ENCODE measurements around the gene PRKN. TPM values are rescaled to one million over a fixed set of nuclear protein-coding genes. Genes with fewer than 3 reads are reported as not detected.

The PRKN gene
- total RNA-seq, 1 experiment from 2014 or later, result not detected

DNA sequence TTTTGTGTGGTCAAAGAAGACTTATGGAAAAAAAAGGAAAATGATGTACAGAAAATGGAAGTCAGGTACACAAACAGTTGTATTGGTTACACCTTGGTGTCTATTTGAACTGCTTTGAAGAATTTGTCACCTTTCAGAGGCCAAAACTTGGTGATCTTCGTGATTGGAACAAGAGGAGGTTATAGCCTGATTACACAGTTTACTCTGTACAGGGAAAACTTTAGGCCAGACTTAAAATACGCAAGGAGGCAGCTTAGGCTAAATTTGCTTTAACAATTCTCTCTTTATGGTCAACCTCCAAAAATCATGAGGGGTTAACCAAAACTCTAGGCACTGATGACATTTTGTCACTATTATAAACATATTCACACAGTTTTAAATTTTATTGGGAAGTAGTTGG is 353.7 kb downstream of the PRKN start:
- no peak overlapping the region for H3K4me3 ChIP-seq
- no peak overlapping the region for H2AFZ ChIP-seq
- no peaks in the 10 kb centered on the region for H3K9me3 ChIP-seq (ENCODE audit: insufficient read depth, low read depth)
- H3K4me1 ChIP-seq (replicated peaks; ENCODE audit: insufficient read depth), result no peaks in the 10 kb centered on the region
- CTCF ChIA-PET, result no interaction called here
- H3K9me2 ChIP-seq (ENCODE audit: insufficient read depth), result no peaks in the 10 kb centered on the region
- H3K36me3 ChIP-seq (ENCODE audit: low read depth), result no peaks in the 10 kb centered on the region
- POLR2A ChIA-PET (ENCODE audit: unreplicated experiment), result no interaction called here
- no peaks in the 10 kb centered on the region for H3F3A ChIP-seq (ENCODE audit: insufficient read depth, low read depth)
- no peak overlapping the region for H3K4me2 ChIP-seq
- no peaks in the 10 kb centered on the region for H3K79me2 ChIP-seq (ENCODE audit: low read depth)
- 0 out of 2 replicates have a peak, but pooled peaks cover 3% of the 10 kb centered on the region for H3K27me3 ChIP-seq (ENCODE audit: insufficient read depth, low read depth)
- no peak overlapping the region for H3K27ac ChIP-seq
- BruUV-seq (replicated peaks), result no TSS peak
- TF ChIP-seq, protein P1, sequence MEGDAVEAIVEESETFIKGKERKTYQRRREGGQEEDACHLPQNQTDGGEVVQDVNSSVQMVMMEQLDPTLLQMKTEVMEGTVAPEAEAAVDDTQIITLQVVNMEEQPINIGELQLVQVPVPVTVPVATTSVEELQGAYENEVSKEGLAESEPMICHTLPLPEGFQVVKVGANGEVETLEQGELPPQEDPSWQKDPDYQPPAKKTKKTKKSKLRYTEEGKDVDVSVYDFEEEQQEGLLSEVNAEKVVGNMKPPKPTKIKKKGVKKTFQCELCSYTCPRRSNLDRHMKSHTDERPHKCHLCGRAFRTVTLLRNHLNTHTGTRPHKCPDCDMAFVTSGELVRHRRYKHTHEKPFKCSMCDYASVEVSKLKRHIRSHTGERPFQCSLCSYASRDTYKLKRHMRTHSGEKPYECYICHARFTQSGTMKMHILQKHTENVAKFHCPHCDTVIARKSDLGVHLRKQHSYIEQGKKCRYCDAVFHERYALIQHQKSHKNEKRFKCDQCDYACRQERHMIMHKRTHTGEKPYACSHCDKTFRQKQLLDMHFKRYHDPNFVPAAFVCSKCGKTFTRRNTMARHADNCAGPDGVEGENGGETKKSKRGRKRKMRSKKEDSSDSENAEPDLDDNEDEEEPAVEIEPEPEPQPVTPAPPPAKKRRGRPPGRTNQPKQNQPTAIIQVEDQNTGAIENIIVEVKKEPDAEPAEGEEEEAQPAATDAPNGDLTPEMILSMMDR (conservative IDR thresholded peaks at IDR 0.05), result no peak
- TF ChIP-seq EZH2 (IDR thresholded peaks at IDR 0.05; ENCODE audit: low read depth), result no peak
- intact Hi-C loops (cut with micrococcal nuclease; ENCODE audit: unreplicated experiment), result no loop called here
- no peaks in the 10 kb centered on the region for H4K20me1 ChIP-seq (ENCODE audit: insufficient read depth)
- no peak for DNase-seq

DNA sequence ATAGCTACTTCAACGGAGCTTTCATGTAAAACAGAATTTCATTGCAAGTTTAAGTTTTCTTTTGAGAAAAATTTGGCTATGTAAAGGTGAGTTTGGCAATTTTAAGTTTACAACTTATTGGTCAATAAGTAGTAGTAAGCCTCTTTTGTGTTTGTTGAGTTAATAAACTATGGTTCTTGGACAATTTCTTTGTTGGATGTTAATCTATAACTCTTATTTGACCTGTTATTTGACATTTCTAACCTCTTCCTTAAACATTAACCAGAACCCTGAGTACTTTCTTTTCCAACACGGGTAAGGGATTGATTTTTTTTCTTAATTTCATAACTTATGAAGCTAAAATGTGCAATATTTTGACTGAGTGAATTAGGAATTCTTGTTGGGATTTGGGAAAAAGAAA is 354.4 kb downstream of the PRKN start:
- BruUV-seq (replicated peaks), result no TSS peak
- H3K27ac ChIP-seq, result no peak overlapping the region
- intact Hi-C loops (cut with micrococcal nuclease; ENCODE audit: unreplicated experiment), result no loop called here
- H3K4me1 ChIP-seq (replicated peaks; ENCODE audit: insufficient read depth), result no peaks in the 10 kb centered on the region
- DNase-seq, result no peak
- no peak for TF ChIP-seq EZH2 (IDR thresholded peaks at IDR 0.05; ENCODE audit: low read depth)
- TF ChIP-seq, protein P1 (conservative IDR thresholded peaks at IDR 0.05), result no peak
- H3K4me3 ChIP-seq, result no peak overlapping the region
- H3K36me3 ChIP-seq (ENCODE audit: low read depth), result no peaks in the 10 kb centered on the region
- no peak overlapping the region for H2AFZ ChIP-seq
- no peak overlapping the region for H3K4me2 ChIP-seq
- no peaks in the 10 kb centered on the region for H3F3A ChIP-seq (ENCODE audit: insufficient read depth, low read depth)
- H3K79me2 ChIP-seq (ENCODE audit: low read depth), result no peaks in the 10 kb centered on the region
- H3K27me3 ChIP-seq (ENCODE audit: insufficient read depth, low read depth), result 0 out of 2 replicates have a peak, but pooled peaks cover 3% of the 10 kb centered on the region
- ChIA-PET CTCF (no interaction called here), POLR2A (ENCODE audit: unreplicated experiment) (no interaction called here)
- H3K9me3 ChIP-seq (ENCODE audit: insufficient read depth, low read depth), result no peaks in the 10 kb centered on the region
- H4K20me1 ChIP-seq (ENCODE audit: insufficient read depth), result no peaks in the 10 kb centered on the region
- no peaks in the 10 kb centered on the region for H3K9me2 ChIP-seq (ENCODE audit: insufficient read depth)

DNA sequence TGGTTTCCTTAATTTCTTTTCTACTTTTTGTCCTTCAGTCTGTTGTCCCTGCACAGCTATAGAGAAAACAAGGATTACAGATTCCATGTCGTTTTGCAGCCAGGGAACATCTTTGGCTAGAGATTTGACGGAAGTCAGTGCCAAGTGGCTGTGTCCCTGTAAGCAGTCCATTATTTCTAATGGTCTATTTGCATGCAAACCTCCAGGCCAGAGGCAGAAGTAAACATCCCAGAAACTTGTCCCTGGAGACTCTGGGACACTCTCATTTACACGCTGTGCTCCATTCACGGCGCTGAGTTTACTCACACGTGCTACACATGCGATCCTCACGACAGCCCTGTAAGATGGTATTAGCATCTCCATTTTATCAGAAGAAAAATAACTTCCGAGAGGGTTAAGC is 355.5 kb downstream of the PRKN start:
- H3F3A ChIP-seq (ENCODE audit: insufficient read depth, low read depth), result no peaks in the 10 kb centered on the region
- no peaks in the 10 kb centered on the region for H3K9me3 ChIP-seq (ENCODE audit: insufficient read depth, low read depth)
- H3K27me3 ChIP-seq (ENCODE audit: insufficient read depth, low read depth), result 0 out of 2 replicates have a peak, but pooled peaks cover 3% of the 10 kb centered on the region
- no peaks in the 10 kb centered on the region for H4K20me1 ChIP-seq (ENCODE audit: insufficient read depth)
- intact Hi-C loops (cut with micrococcal nuclease; ENCODE audit: unreplicated experiment), result no loop called here
- H2AFZ ChIP-seq, result no peak overlapping the region
- no peak for TF ChIP-seq EZH2 (IDR thresholded peaks at IDR 0.05; ENCODE audit: low read depth)
- TF ChIP-seq, protein P1 (conservative IDR thresholded peaks at IDR 0.05), result no peak
- no peak overlapping the region for H3K4me2 ChIP-seq
- H3K4me1 ChIP-seq (replicated peaks; ENCODE audit: insufficient read depth), result no peaks in the 10 kb centered on the region
- no peaks in the 10 kb centered on the region for H3K9me2 ChIP-seq (ENCODE audit: insufficient read depth)
- ChIA-PET CTCF (no interaction called here), POLR2A (ENCODE audit: unreplicated experiment) (no interaction called here)
- no peaks in the 10 kb centered on the region for H3K79me2 ChIP-seq (ENCODE audit: low read depth)
- H3K36me3 ChIP-seq (ENCODE audit: low read depth), result no peaks in the 10 kb centered on the region
- no TSS peak for BruUV-seq (replicated peaks)
- H3K4me3 ChIP-seq, result no peak overlapping the region
- H3K27ac ChIP-seq, result no peak overlapping the region
- no peak for DNase-seq
